DOHH2 (cell line): Measurements from ENCODE around the gene COASY.

Experiments used
- H3F3A ChIP-seq: fragments of 200-600 bp; sonication (generic), shearing (Covaris generic); 2 replicates; pipeline ENCODE4 v1.6.0; 2016; ENCODE audit warnings: antibody characterized with exemption, mild to moderate bottlenecking; ENCODE audit not compliant: control insufficient read depth, insufficient read depth
- H3K27ac ChIP-seq: fragments of 200-600 bp; sonication (generic); 2 replicates; pipeline ENCODE4 v1.5.1; 2014; ENCODE audit warnings: low read depth, mild to moderate bottlenecking, low read length, moderate library complexity
- H3K27me3 ChIP-seq: fragments of 200-600 bp; sonication (generic); 2 replicates; pipeline ENCODE4 v1.6.1; 2014; ENCODE audit warnings: mild to moderate bottlenecking, low read length, mixed read lengths; ENCODE audit not compliant: control insufficient read depth
- H3K36me3 ChIP-seq: fragments of 200-600 bp; sonication (generic); 2 replicates; pipeline ENCODE4 v1.6.1; 2014; ENCODE audit warnings: mild to moderate bottlenecking, low read length, moderate library complexity, mixed read lengths; ENCODE audit not compliant: control insufficient read depth
- H3K4me1 ChIP-seq: fragments of 200-600 bp; sonication (generic); 2 replicates; pipeline ENCODE4 v1.6.1; 2014; ENCODE audit warnings: mild to moderate bottlenecking, low read length, mixed read lengths; ENCODE audit not compliant: control insufficient read depth
- H3K4me2 ChIP-seq: fragments of 200-600 bp; sonication (generic); 2 replicates; pipeline ENCODE4 v1.6.0; 2014; ENCODE audit warnings: mild to moderate bottlenecking, low read length, moderate library complexity
- H3K4me3 ChIP-seq: fragments of 200-600 bp; sonication (generic); 2 replicates; pipeline ENCODE4 v1.5.1; 2014; ENCODE audit warnings: mild to moderate bottlenecking, low read length, mixed read lengths
- H3K79me2 ChIP-seq: fragments of 200-600 bp; sonication (generic); 2 replicates; pipeline ENCODE4 v1.6.1; 2014; ENCODE audit warnings: mild to moderate bottlenecking, low read length, mixed read lengths; ENCODE audit not compliant: control insufficient read depth
- H3K9me2 ChIP-seq: fragments of 200-600 bp; sonication (generic); replicated peaks from 2 replicates; pipeline ENCODE4 v1.6.1; 2014; ENCODE audit warnings: mild to moderate bottlenecking, low read length, mixed read lengths; ENCODE audit not compliant: control insufficient read depth
- H3K9me3 ChIP-seq: fragments of 200-600 bp; sonication (generic); 2 replicates; pipeline ENCODE4 v1.6.1; 2014; ENCODE audit warnings: antibody characterized with exemption, low read length, mixed read lengths; ENCODE audit not compliant: control insufficient read depth, insufficient read depth
- H4K20me1 ChIP-seq: fragments of 200-600 bp; sonication (generic); 2 replicates; pipeline ENCODE4 v1.6.0; 2014; ENCODE audit warnings: low read depth, mild to moderate bottlenecking, antibody characterized with exemption, low read length, moderate library complexity; ENCODE audit not compliant: control insufficient read depth, insufficient read depth
- EZH2phosphoT487 ChIP-seq: fragments of 200-600 bp; sonication (generic); IDR thresholded peaks from 2 replicates; pipeline ENCODE4 v1.6.1; 2017; ENCODE audit warnings: borderline replicate concordance, mild to moderate bottlenecking, antibody characterized with exemption, low read length, moderate library complexity, mixed read lengths
- TF ChIP-seq, protein P1 (sequence below): fragments of 200-600 bp; sonication (generic); IDR thresholded peaks from one replicate; pipeline ENCODE4 v1.5.1; 2014; ENCODE audit warnings: antibody characterized with exemption, mild to moderate bottlenecking, low read depth, low read length; ENCODE audit not compliant: poor library complexity, severe bottlenecking

The COASY gene

DNA sequence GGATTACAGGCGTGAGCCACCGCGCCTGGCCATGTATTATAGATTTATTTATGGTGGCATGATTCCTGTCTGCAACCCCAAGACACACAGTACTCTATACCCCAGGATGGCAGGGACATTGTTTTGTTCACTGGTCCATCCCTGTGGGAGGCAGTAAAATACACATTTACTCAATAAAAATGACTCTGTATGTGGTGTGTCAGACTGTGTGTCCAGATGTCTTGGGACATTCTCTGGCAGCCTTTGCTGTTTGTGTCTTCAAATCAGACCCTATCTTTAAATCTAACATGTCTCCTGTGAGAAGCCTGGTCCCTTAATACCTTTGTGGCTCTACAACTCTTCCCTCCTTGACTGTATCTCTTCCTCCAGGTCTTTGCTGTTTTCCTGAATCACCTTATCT, 1.7 kb upstream of the COASY start:
- H3K79me2 ChIP-seq: peaks cover 33% of the 10 kb centered on the region
- no peaks in the 10 kb centered on the region for H3F3A ChIP-seq
- no peak overlapping the region for H3K4me2 ChIP-seq
- peaks cover 31% of the 10 kb centered on the region for H3K36me3 ChIP-seq
- H3K4me3 ChIP-seq: no peak overlapping the region
- no peaks in the 10 kb centered on the region for H3K9me2 ChIP-seq
- H3K27ac ChIP-seq: no peak overlapping the region
- no peaks in the 10 kb centered on the region for H3K27me3 ChIP-seq
- peaks cover 29% of the 10 kb centered on the region for H3K4me1 ChIP-seq
- H3K9me3 ChIP-seq: no peaks in the 10 kb centered on the region
- H4K20me1 ChIP-seq: no peaks in the 10 kb centered on the region
- TF ChIP-seq, protein P1, sequence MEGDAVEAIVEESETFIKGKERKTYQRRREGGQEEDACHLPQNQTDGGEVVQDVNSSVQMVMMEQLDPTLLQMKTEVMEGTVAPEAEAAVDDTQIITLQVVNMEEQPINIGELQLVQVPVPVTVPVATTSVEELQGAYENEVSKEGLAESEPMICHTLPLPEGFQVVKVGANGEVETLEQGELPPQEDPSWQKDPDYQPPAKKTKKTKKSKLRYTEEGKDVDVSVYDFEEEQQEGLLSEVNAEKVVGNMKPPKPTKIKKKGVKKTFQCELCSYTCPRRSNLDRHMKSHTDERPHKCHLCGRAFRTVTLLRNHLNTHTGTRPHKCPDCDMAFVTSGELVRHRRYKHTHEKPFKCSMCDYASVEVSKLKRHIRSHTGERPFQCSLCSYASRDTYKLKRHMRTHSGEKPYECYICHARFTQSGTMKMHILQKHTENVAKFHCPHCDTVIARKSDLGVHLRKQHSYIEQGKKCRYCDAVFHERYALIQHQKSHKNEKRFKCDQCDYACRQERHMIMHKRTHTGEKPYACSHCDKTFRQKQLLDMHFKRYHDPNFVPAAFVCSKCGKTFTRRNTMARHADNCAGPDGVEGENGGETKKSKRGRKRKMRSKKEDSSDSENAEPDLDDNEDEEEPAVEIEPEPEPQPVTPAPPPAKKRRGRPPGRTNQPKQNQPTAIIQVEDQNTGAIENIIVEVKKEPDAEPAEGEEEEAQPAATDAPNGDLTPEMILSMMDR: no peak
- no peak for TF ChIP-seq EZH2phosphoT487

DNA sequence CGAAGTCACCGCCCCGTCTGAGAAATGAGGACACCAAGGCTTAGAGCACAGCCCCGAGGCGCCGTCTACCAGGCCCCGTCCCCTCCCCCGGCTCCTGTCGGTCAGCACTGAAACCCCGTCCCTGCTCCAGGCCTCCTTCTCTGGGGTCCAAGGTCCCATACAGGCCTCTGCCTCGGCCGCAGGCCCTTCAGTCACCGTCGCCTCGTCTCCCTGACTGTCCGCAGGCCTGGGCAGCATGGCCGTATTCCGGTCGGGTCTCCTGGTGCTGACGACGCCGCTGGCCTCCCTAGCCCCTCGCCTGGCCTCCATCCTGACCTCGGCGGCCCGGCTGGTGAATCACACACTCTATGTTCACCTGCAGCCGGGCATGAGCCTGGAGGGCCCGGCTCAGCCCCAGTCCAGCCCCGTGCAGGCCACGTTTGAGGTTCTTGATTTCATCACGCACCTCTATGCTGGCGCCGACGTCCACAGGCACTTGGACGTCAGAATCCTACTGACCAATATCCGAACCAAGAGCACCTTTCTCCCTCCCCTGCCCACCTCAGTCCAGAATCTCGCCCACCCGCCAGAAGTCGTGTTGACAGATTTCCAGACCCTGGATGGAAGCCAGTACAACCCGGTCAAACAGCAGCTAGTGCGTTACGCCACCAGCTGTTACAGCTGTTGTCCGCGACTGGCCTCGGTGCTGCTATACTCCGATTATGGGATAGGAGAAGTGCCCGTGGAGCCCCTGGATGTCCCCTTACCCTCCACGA, 617 bp downstream of the COASY start:
- H3K27me3 ChIP-seq: no peaks in the 10 kb centered on the region
- peak overlapping the region; percentile 88 for H3K4me3 ChIP-seq
- peak overlapping the region; percentile 58 for H3K27ac ChIP-seq
- no peaks in the 10 kb centered on the region for H3K9me2 ChIP-seq
- no peak for TF ChIP-seq EZH2phosphoT487
- TF ChIP-seq, protein P1: no peak
- no peaks in the 10 kb centered on the region for H4K20me1 ChIP-seq
- peak overlapping the region; percentile 73 for H3K4me2 ChIP-seq
- peaks cover 44% of the 10 kb centered on the region for H3K79me2 ChIP-seq
- peaks cover 49% of the 10 kb centered on the region for H3K36me3 ChIP-seq
- H3K4me1 ChIP-seq: peaks cover 28% of the 10 kb centered on the region
- peaks cover 4% of the 10 kb centered on the region; the same call in 1 of the 2 replicates for H3F3A ChIP-seq
- no peaks in the 10 kb centered on the region for H3K9me3 ChIP-seq

DNA sequence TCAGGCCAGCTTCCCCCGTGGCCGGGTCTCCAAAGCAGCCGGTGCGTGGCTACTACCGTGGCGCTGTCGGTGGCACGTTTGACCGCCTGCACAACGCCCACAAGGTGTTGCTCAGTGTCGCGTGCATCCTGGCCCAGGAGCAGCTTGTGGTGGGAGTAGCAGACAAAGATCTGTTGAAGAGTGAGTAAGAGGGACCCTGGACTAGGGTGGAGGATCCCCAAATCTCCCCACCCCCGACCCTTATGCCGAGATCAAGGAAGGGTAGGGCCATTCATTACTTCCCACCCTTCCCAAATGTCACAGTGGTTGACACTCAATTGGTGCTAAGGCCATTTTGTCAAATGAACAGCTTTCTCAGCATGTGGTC, 1.2 kb downstream of the COASY start:
- peak overlapping the region; percentile 88 for H3K4me3 ChIP-seq
- H3K79me2 ChIP-seq: peaks cover 49% of the 10 kb centered on the region
- H3K27ac ChIP-seq: peak overlapping the region; percentile 58
- H3K4me2 ChIP-seq: peak overlapping the region; percentile 73
- no peaks in the 10 kb centered on the region for H3K9me3 ChIP-seq
- H3K36me3 ChIP-seq: peaks cover 51% of the 10 kb centered on the region
- no peaks in the 10 kb centered on the region for H3K27me3 ChIP-seq
- H3K4me1 ChIP-seq: peaks cover 33% of the 10 kb centered on the region
- peaks cover 4% of the 10 kb centered on the region; the same call in 1 of the 2 replicates for H3F3A ChIP-seq
- H3K9me2 ChIP-seq: no peaks in the 10 kb centered on the region
- H4K20me1 ChIP-seq: no peaks in the 10 kb centered on the region
- TF ChIP-seq, protein P1: peak; percentile 23
- TF ChIP-seq EZH2phosphoT487: no peak
